Activated naive CD8-positive, alpha-beta T cell (primary cell): ENCODE data around the gene CCL24.
"Not testable (repeated sequence)": the region's sequence is repeated elsewhere in the genome, so short reads cannot be mapped to it uniquely, and the experiment has no call there.

Source experiments
- H3K27ac Mint-ChIP-seq: one replicate; pipeline ENCODE4 v1.8.0; 2021; ENCODE audit warnings: mixed read lengths
- H3K27me3 Mint-ChIP-seq: one replicate; pipeline ENCODE4 v1.8.0; 2021; ENCODE audit warnings: mixed read lengths
- H3K36me3 Mint-ChIP-seq: one replicate; pipeline ENCODE4 v1.8.0; 2021; ENCODE audit warnings: mixed read lengths
- H3K4me1 Mint-ChIP-seq: one replicate; pipeline ENCODE4 v1.8.0; 2021; ENCODE audit warnings: low read depth, mixed read lengths
- H3K4me3 Mint-ChIP-seq: one replicate; pipeline ENCODE4 v1.8.0; 2021; ENCODE audit warnings: mild to moderate bottlenecking, mixed read lengths
- H3K9me3 Mint-ChIP-seq: one replicate; pipeline ENCODE4 v1.8.0; 2021; ENCODE audit warnings: low read depth, mixed read lengths

Gene CCL24

GRCh38 chr7:75779516-75779915 lies 34.1 kb downstream of the CCL24 start:
- H3K36me3 Mint-ChIP-seq, H3K9me3 Mint-ChIP-seq, H3K4me3 Mint-ChIP-seq, H3K27ac Mint-ChIP-seq, H3K27me3 Mint-ChIP-seq: not testable (repeated sequence)
- H3K4me1 Mint-ChIP-seq = peaks cover 38% of the 10 kb centered on the region

GRCh38 chr7:75779035-75779434 lies 34.6 kb downstream of the CCL24 start:
- peaks cover 38% of the 10 kb centered on the region for H3K4me1 Mint-ChIP-seq
- not testable (repeated sequence) for H3K9me3 Mint-ChIP-seq, H3K4me3 Mint-ChIP-seq, H3K27ac Mint-ChIP-seq, H3K27me3 Mint-ChIP-seq, H3K36me3 Mint-ChIP-seq

DNA sequence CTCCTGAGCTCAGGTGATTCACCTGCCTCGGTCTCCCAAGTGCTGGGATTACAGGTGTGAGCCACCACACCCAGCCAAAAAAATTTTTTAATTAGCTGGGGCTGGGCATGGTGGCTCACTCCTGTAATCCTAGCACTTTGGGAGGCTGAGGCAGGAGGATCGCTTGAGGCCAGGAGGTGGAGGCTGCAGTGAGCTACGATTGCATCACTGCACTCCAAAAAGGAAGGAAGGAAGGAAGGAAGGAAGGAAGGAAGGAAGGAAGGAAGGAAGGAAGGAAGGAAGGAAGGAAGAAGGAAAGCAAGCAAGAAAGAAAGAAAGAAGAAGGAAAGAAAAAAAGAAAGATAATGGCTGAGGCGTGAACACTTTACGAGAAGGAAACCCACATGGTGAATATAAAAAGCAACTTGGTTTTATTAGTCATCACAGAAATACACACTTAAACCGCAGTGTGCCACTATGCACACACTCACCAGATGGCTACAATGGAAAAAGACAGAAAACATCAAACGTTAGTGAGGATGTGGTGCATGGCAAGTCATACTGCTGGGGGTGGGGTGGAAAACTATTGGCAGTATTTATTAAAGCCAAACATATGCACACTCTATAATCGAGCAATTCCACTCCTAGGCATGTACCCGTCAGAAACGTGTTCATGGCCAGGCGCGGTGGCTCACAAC lies 37.2 kb downstream of the CCL24 start:
- no peak overlapping the region for H3K4me3 Mint-ChIP-seq
- no peaks in the 10 kb centered on the region for H3K9me3 Mint-ChIP-seq
- peaks cover 38% of the 10 kb centered on the region for H3K4me1 Mint-ChIP-seq
- peak overlapping the region; percentile 64 for H3K27ac Mint-ChIP-seq
- no peaks in the 10 kb centered on the region for H3K36me3 Mint-ChIP-seq
- H3K27me3 Mint-ChIP-seq = no peaks in the 10 kb centered on the region

DNA sequence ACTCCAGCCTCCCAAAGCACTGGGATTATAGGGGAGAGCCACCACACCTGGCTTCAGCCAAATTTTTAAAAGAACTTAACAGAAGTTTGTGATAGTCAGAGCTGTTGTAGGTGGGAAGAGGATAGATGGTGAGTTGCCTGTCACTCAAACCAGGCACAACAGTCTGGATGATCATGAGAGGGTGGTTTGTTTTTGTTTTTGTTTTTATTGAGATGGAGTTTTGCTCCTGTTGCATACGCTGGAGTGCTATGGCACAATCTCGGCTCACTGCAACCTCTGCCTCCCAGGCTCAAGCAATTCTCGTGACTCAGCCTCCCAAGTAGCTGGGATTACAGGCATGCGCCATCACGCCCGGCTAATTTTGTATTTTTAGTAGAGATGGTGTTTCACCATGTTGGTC lies 39.6 kb downstream of the CCL24 start:
- not testable (repeated sequence) for H3K27ac Mint-ChIP-seq, H3K27me3 Mint-ChIP-seq, H3K9me3 Mint-ChIP-seq, H3K4me3 Mint-ChIP-seq, H3K36me3 Mint-ChIP-seq
- peaks cover 32% of the 10 kb centered on the region for H3K4me1 Mint-ChIP-seq

DNA sequence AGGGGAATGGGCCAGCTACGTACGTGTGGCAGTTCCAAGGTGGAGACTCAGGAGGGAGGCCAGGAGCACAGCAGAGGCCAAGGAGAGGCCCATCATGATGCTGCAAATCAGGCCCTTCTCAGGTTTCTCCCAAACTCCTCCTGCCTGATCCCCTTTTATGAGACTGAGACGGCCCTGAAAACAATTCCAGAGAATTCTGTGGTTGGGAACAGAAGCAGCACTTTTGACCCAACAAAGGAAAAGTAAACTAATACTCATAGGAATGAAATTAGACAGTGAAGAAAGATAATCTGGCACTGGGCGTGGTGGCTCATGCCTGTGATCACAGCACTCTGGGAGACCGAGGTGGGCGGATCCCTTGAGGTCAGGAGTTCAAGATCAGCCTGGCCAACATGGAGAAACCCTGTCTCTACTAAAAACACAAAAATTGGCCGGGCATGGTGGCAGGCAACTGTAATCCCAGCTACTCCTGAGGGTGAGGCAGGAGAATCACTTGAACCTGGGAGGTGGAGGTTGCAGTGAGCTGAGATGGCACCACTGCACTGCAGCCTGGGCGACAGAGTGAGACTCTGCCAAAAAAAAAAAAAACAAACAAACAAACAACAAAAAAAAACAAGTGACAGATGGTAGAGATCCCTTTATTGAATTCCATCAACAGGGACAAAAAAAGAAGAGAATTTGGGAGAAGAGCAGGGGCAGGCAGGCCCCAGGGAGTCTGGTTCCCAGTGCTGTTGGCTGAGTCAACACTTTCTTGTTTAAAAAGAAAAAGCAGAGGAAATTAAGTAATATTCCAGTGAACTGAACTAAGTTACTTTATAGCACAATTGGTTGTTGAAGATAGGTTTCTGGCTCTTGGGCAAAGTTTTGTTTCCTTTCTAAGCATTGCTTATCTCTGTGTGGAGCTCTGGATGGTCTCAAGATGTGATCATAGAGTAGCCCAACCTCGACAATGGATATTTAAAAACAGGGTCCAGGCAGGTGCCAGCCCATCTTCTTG lies 41.2 kb downstream of the CCL24 start, which contains the start of gene CCL26:
CCL26 (minus strand) TSS at position 131 of the 997 bp plus-strand sequence; CDS start at position 96, 35 bp downstream.
- Mint-ChIP-seq H3K9me3 (no peaks in the 10 kb centered on the region), H3K27ac (no peak within 1 kb of the TSS), H3K36me3 (no peaks in the 10 kb centered on the region), H3K27me3 (no peaks in the 10 kb centered on the region), H3K4me1 (peaks cover 17% of the 10 kb centered on the region), H3K4me3 (no peak within 1 kb of the TSS)

- no peaks in the 10 kb centered on the region for H3K9me3 Mint-ChIP-seq
These were observed 42.4 kb downstream of the CCL24 start for GRCh38 chr7:75771224-75771623.

DNA sequence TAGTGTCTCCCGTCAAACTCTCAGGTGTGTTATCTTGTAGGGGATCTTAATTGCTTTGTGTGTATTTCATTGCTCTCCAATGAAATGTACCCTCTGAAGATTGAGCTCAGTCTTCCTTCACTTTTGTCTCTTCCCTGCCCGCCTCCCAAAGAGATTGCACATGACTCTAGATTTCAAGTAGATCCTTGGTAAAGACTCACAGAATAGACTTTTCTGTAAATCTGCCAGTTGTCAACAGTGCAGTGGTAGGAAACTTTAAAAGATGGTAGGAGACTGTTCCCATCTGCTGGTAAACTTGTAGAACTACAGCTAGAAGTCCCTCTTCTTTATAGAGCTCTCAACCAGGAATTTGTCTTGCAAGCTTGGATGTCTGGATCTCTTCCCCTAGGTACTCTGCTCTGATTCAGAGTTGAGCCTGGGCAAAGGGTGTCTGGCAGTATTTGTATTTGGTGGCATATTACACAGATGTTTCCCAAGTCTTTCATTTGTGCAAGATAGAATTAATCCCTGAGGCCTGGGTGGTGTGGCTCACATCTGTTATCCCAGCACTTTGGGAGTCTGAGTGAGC lies 51.2 kb downstream of the CCL24 start:
- Mint-ChIP-seq H3K4me3 (no peak overlapping the region), H3K36me3 (no peaks in the 10 kb centered on the region), H3K4me1 (peaks cover 3% of the 10 kb centered on the region), H3K27ac (no peak overlapping the region), H3K27me3 (no peaks in the 10 kb centered on the region), H3K9me3 (no peaks in the 10 kb centered on the region)

More at GRCh38 chr7:75771224-75771623, 42.4 kb downstream of the CCL24 start:
- no peaks in the 10 kb centered on the region for H3K27me3 Mint-ChIP-seq
- peaks cover 7% of the 10 kb centered on the region for H3K4me1 Mint-ChIP-seq
- no peak overlapping the region for H3K27ac Mint-ChIP-seq
- H3K36me3 Mint-ChIP-seq = no peaks in the 10 kb centered on the region
- no peak overlapping the region for H3K4me3 Mint-ChIP-seq

DNA sequence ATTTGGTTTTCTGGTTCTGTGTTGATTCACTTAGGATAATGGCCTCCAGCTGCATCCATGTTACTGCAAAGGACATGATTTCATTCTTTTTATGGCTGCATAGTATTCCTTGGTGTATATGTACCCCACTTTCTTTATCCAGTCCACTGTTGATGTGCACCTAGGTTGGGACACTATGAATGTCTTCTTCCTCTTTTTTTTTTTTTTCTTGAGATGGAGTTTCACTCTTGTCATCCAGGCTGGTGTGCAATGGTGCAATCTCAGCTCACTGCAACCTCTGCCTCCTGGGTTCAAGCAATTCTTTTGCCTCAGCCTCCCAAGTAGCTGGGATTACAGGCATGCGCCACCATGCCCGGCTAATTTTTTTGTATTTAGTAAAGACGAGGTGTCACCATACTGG lies 51.8 kb downstream of the CCL24 start:
- not testable (repeated sequence) for H3K4me3 Mint-ChIP-seq

More for the DNA sequence above, 51.8 kb downstream of the CCL24 start:
- H3K9me3 Mint-ChIP-seq, H3K27me3 Mint-ChIP-seq, H3K36me3 Mint-ChIP-seq, H3K4me1 Mint-ChIP-seq, H3K27ac Mint-ChIP-seq: not testable (repeated sequence)
